ENCODE data around the gene TMEM59L. TPM values are rescaled to one million over a fixed set of nuclear protein-coding genes. Genes with fewer than 3 reads are reported as not detected.

The TMEM59L gene
- total RNA-seq, 4 donors from 2014 or later: 0.46 to 0.63 (median 0.52) TPM; not detected in 1

- TF ChIP-seq CTCF (IDR thresholded peaks at IDR 0.05) (no peak), POLR2A (IDR thresholded peaks at IDR 0.05) (no peak)
- DNase-seq (ENCODE audit: low spot score in 2 of 2): no peak
- intact Hi-C loops (cut with DNase I; ENCODE audit: low total_unique reads): loop anchor here (10.0 kb wide), 1 partner anchor 112 kb away; no protein-coding TSS in a partner anchor
- H3K4me3 ChIP-seq (ENCODE audit: low read depth, poor library complexity, severe bottlenecking): no peak overlapping the region
- 82 to 93% methylated on average over 8 of the region's 8 CpGs for WGBS, 2 donors
Measured at GRCh38 chr19:18576383-18576782, 36.3 kb upstream of the TMEM59L start.

- no peak for DNase-seq (ENCODE audit: low spot score in 2 of 2)
- intact Hi-C loops (cut with DNase I; ENCODE audit: low total_unique reads): loop anchor here (10.0 kb wide), 1 partner anchor 113 kb away; no protein-coding TSS in a partner anchor
- no peak overlapping the region for H3K4me3 ChIP-seq (ENCODE audit: low read depth, poor library complexity, severe bottlenecking)
- no peak for TF ChIP-seq CTCF (IDR thresholded peaks at IDR 0.05)
- TF ChIP-seq POLR2A (IDR thresholded peaks at IDR 0.05): no peak
- 82 to 86% methylated on average over 21 of the region's 21 CpGs for WGBS, 2 donors
Measured at GRCh38 chr19:18577365-18577914, 35.2 kb upstream of the TMEM59L start.

GRCh38 chr19:18580311-18580710, 32.4 kb upstream of the TMEM59L start:
- intact Hi-C loops (cut with DNase I; ENCODE audit: low total_unique reads): no loop called here
- no peak for TF ChIP-seq CTCF (IDR thresholded peaks at IDR 0.05)
- TF ChIP-seq POLR2A (IDR thresholded peaks at IDR 0.05): no peak
- no peak for DNase-seq (ENCODE audit: low spot score in 2 of 2)
- 59 to 65% methylated on average over 7 of the region's 7 CpGs for WGBS, 2 donors
- no peak overlapping the region for H3K4me3 ChIP-seq (ENCODE audit: low read depth, poor library complexity, severe bottlenecking)

- intact Hi-C loops (cut with DNase I; ENCODE audit: low total_unique reads): no loop called here
- DNase-seq (ENCODE audit: low spot score in 2 of 2): no peak
- 53 to 58% methylated on average over 2 of the region's 2 CpGs for WGBS, 2 donors
- TF ChIP-seq POLR2A (IDR thresholded peaks at IDR 0.05) (no peak), CTCF (IDR thresholded peaks at IDR 0.05) (no peak)
- no peak overlapping the region for H3K4me3 ChIP-seq (ENCODE audit: low read depth, poor library complexity, severe bottlenecking)
Measured at GRCh38 chr19:18586306-18586705, 26.4 kb upstream of the TMEM59L start.

- TF ChIP-seq CTCF (IDR thresholded peaks at IDR 0.05) (no peak), POLR2A (IDR thresholded peaks at IDR 0.05) (no peak)
- peak in 1 of 2 donors; percentile 73 for DNase-seq (ENCODE audit: low spot score in 2 of 2)
- no peak overlapping the region for H3K4me3 ChIP-seq (ENCODE audit: low read depth, poor library complexity, severe bottlenecking)
- intact Hi-C loops (cut with DNase I; ENCODE audit: low total_unique reads): no loop called here
- WGBS, 2 donors: 91% methylated on average over 12 of the region's 12 CpGs
Measured at GRCh38 chr19:18587561-18587960, 25.1 kb upstream of the TMEM59L start.
